Left lung (tissue), 10 donors: Measurements from ENCODE around the gene DNAH1. TPM values are rescaled to one million over a fixed set of nuclear protein-coding genes. Genes with fewer than 3 reads are reported as not detected.

ENCODE experiments used
- ATAC-seq: fragments of 200-7000 bp; cut with Tn5 transposase; one replicate; pipeline ENCODE4 v1.9.1; 2020; ENCODE audit warnings: moderate library complexity
- DNase-seq, 4 donors: peaks; one replicate each; pipeline ENCODE4 v3.0.0-alpha.2; 2013 to 2020
- H3K27ac ChIP-seq, 2 donors: fragments of 200-600 bp; sonication (generic) in 1 of 2; one replicate each; pipeline versions ENCODE4 v1.5.0 to v1.8.0; 2020 to 2021
- H3K27me3 ChIP-seq, 2 donors: fragments of 200-600 bp; sonication (generic) in 1 of 2; one replicate each; pipeline versions ENCODE4 v1.5.0 to v1.8.0; 2020 to 2021
- H3K36me3 ChIP-seq, 2 donors: fragments of 200-600 bp; sonication (generic) in 1 of 2; one replicate each; pipeline versions ENCODE4 v1.5.0 to v1.8.0; 2020 to 2021
- H3K4me1 ChIP-seq, 2 donors: fragments of 200-600 bp; one replicate each; pipeline ENCODE4 v1.8.0; 2021
- H3K4me3 ChIP-seq, 2 donors: fragments of 200-600 bp; sonication (generic) in 1 of 2; one replicate each; pipeline versions ENCODE4 v1.5.0 to v1.8.0; 2020 to 2021; ENCODE audit warnings: mild to moderate bottlenecking in 1 of 2
- H3K9me3 ChIP-seq, 2 donors: fragments of 200-600 bp; sonication (generic) in 1 of 2; one replicate each; pipeline versions ENCODE4 v1.5.0 to v1.8.0; 2020 to 2021
- CTCF ChIP-seq, 2 donors: fragments of 200-600 bp; sonication (generic) in 1 of 2; IDR thresholded peaks; one replicate each; pipeline versions ENCODE4 v1.5.0 to v1.8.0; 2021; ENCODE audit warnings: antibody characterized with exemption in 2 of 2
- intact Hi-C, 2 donors: fragments of 100-400 bp; cut with DNase I; formaldehyde crosslinking; loops; one replicate each; pipeline versions ENCODE4 v1.11.2 to v1.14.2; 2022
- polyA plus RNA-seq, 6 donors: library from polyadenylated mRNA; unstranded; fragments of 120-200 nt; gene quantifications; one replicate each; pipeline ENCODE4 v1.2.1, GENCODE V29; 2013; ENCODE audit not compliant: insufficient read length in 6 of 6
- total RNA-seq, 2 donors: library from RNA; stranded (reverse); fragmentation: NEBNext Ultra II Directional; extraction: Animal tissue kit (Norgen Biotek cat#: 25700); gene quantifications; one replicate each; pipeline ENCODE4 v1.2.1, GENCODE V29; 2021
- donor health status: DM: no; HTN: yes; CAD: no.
- donor health status: DM: no; HTN: no; CAD: no.

Gene DNAH1
- total and polyA plus RNA-seq, 8 donors: 6.5 to 14.0 (median 9.9) TPM

- TF ChIP-seq CTCF (IDR thresholded peaks at IDR 0.05): no peak
- H3K27me3 ChIP-seq: no peaks in the 10 kb centered on the region
- H3K27ac ChIP-seq: peak overlapping the region; percentile 5 to 26
- intact Hi-C loops: no loop called here
- H3K4me3 ChIP-seq: no peak overlapping the region
- no peaks in the 10 kb centered on the region for H3K36me3 ChIP-seq
- no peaks in the 10 kb centered on the region for H3K9me3 ChIP-seq
- H3K4me1 ChIP-seq: peaks cover 0 to 43% of the 10 kb centered on the region in 2 donors
- ATAC-seq (no peak), DNase-seq (no peak)
Observed at GRCh38 chr3:52433996-52434479, 117.9 kb downstream of the DNAH1 start.

- Histone ChIP-seq H3K4me1 (peaks cover 0 to 41% of the 10 kb centered on the region in 2 donors), H3K27ac (peak overlapping the region; percentile 5 to 26), H3K36me3 (no peaks in the 10 kb centered on the region), H3K27me3 (no peaks in the 10 kb centered on the region), H3K4me3 (no peak overlapping the region), H3K9me3 (no peaks in the 10 kb centered on the region)
- no peak for TF ChIP-seq CTCF (IDR thresholded peaks at IDR 0.05)
- DNase-seq (no peak), ATAC-seq (no peak)
- intact Hi-C loops: no loop called here
Observed at GRCh38 chr3:52434491-52435115, 118.5 kb downstream of the DNAH1 start.

- Histone ChIP-seq H3K4me3 (no peak overlapping the region), H3K27ac (no peak overlapping the region), H3K27me3 (no peaks in the 10 kb centered on the region), H3K9me3 (no peaks in the 10 kb centered on the region), H3K4me1 (peaks cover 0 to 41% of the 10 kb centered on the region in 2 donors), H3K36me3 (no peaks in the 10 kb centered on the region)
- no peak for ATAC-seq
- TF ChIP-seq CTCF (IDR thresholded peaks at IDR 0.05): no peak
- peak in 1 of 4 donors; percentile 53 for DNase-seq
- intact Hi-C loops: no loop called here
Observed at GRCh38 chr3:52435246-52436101, 119.4 kb downstream of the DNAH1 start.

GRCh38 chr3:52436500-52437149, 120.5 kb downstream of the DNAH1 start:
- peak in 1 of 4 donors; percentile 80 for DNase-seq
- intact Hi-C loops: no loop called here
- peak; percentile 21 for ATAC-seq
- TF ChIP-seq CTCF (IDR thresholded peaks at IDR 0.05): no peak
- Histone ChIP-seq H3K27me3 (no peaks in the 10 kb centered on the region), H3K27ac (no peak overlapping the region), H3K4me3 (no peak overlapping the region), H3K9me3 (no peaks in the 10 kb centered on the region), H3K4me1 (peaks cover 0 to 41% of the 10 kb centered on the region in 2 donors), H3K36me3 (no peaks in the 10 kb centered on the region)
